ENCODE results near the gene AMOTL1.
"Not testable (repeated sequence)": the region's sequence is repeated elsewhere in the genome, so short reads cannot be mapped to it uniquely, and the experiment has no call there.

The AMOTL1 gene

GRCh38 chr11:94828088-94828487, 59.9 kb downstream of the AMOTL1 start:
- no peak for DNase-seq

GRCh38 chr11:94830722-94831510, 62.8 kb downstream of the AMOTL1 start:
- no peak for DNase-seq

GRCh38 chr11:94831529-94831928, 63.4 kb downstream of the AMOTL1 start:
- no peak for DNase-seq

GRCh38 chr11:94832604-94833235, 64.6 kb downstream of the AMOTL1 start:
- DNase-seq, result no peak

- no peak for DNase-seq
Observed at GRCh38 chr11:94834911-94835593, 66.9 kb downstream of the AMOTL1 start.

- DNase-seq, result no peak
Observed at GRCh38 chr11:94835594-94835927, 67.4 kb downstream of the AMOTL1 start.

GRCh38 chr11:94837317-94837716, 69.2 kb downstream of the AMOTL1 start:
- no peak for DNase-seq

- no peak for DNase-seq
Observed at GRCh38 chr11:94838027-94838731, 70.0 kb downstream of the AMOTL1 start.

GRCh38 chr11:94840209-94840608, 72.1 kb downstream of the AMOTL1 start:
- DNase-seq, result no peak

- DNase-seq, result no peak
Observed at GRCh38 chr11:94844031-94844430, 75.9 kb downstream of the AMOTL1 start.

- DNase-seq, result no peak
Observed at GRCh38 chr11:94845622-94846021, 77.5 kb downstream of the AMOTL1 start.

- no peak for DNase-seq
Observed at GRCh38 chr11:94849839-94850238, 81.7 kb downstream of the AMOTL1 start.

GRCh38 chr11:94851864-94852636, 83.9 kb downstream of the AMOTL1 start:
- DNase-seq, result no peak

GRCh38 chr11:94853288-94853687, 85.1 kb downstream of the AMOTL1 start:
- DNase-seq, result not testable (repeated sequence)

- no peak for DNase-seq
Observed at GRCh38 chr11:94853836-94854235, 85.7 kb downstream of the AMOTL1 start.

- no peak for DNase-seq
Observed at GRCh38 chr11:94854770-94855633, 86.8 kb downstream of the AMOTL1 start.

- DNase-seq, result no peak
Observed at GRCh38 chr11:94855666-94856065, 87.5 kb downstream of the AMOTL1 start.

GRCh38 chr11:94856443-94856842, 88.3 kb downstream of the AMOTL1 start:
- DNase-seq, result no peak

GRCh38 chr11:94857337-94857736, 89.2 kb downstream of the AMOTL1 start:
- no peak for DNase-seq

GRCh38 chr11:94858012-94858705, 90.0 kb downstream of the AMOTL1 start:
- DNase-seq, result no peak

GRCh38 chr11:94860333-94860732, 92.2 kb downstream of the AMOTL1 start:
- no peak for DNase-seq
